Loucy (cell line): ENCODE data around the gene MTCP1.

ENCODE experiments used
- EZH2phosphoT487 ChIP-seq: fragments of 200-600 bp; IDR thresholded peaks from 2 replicates; pipeline ENCODE4 v1.6.1; 2018; ENCODE audit warnings: antibody characterized with exemption, mild to moderate bottlenecking, moderate library complexity, borderline replicate concordance
- TF ChIP-seq, protein P1 (sequence below): fragments of 200-600 bp; sonication (generic); conservative IDR thresholded peaks from 2 replicates; pipeline ENCODE4 v1.5.1; 2014; ENCODE audit warnings: mild to moderate bottlenecking, antibody characterized with exemption, low read length

DNA sequence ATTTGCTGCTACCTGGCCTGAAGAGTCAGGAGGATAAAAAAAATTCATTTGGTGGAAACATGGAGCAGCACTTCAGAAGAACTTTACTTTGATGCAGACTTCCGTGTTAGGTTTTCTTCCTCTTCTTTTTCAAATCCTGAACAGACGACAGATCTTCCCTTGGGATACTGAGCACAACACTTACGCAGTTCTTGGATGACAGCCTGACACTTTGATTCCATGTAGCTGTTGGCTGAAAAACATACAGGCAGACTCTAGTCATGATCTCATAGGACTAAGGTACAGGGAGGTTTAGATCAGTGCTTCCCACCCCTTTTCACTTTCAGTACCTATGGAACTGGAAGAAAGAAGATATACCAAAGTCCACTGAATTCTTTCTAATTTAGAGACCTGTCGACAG, 9.2 kb downstream of the MTCP1 start:
- TF ChIP-seq, protein P1, sequence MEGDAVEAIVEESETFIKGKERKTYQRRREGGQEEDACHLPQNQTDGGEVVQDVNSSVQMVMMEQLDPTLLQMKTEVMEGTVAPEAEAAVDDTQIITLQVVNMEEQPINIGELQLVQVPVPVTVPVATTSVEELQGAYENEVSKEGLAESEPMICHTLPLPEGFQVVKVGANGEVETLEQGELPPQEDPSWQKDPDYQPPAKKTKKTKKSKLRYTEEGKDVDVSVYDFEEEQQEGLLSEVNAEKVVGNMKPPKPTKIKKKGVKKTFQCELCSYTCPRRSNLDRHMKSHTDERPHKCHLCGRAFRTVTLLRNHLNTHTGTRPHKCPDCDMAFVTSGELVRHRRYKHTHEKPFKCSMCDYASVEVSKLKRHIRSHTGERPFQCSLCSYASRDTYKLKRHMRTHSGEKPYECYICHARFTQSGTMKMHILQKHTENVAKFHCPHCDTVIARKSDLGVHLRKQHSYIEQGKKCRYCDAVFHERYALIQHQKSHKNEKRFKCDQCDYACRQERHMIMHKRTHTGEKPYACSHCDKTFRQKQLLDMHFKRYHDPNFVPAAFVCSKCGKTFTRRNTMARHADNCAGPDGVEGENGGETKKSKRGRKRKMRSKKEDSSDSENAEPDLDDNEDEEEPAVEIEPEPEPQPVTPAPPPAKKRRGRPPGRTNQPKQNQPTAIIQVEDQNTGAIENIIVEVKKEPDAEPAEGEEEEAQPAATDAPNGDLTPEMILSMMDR, result no peak
- TF ChIP-seq EZH2phosphoT487, result no peak
